GM19193 (cell line): ENCODE data around the gene SACM1L.

Experiments used
- POLR2A ChIP-seq: IDR thresholded peaks from 4 replicates; pipeline ENCODE4 v1.6.1; 2011; ENCODE audit not compliant: insufficient read depth, insufficient read length; ENCODE audit errors: extremely low read depth

SACM1L gene

DNA sequence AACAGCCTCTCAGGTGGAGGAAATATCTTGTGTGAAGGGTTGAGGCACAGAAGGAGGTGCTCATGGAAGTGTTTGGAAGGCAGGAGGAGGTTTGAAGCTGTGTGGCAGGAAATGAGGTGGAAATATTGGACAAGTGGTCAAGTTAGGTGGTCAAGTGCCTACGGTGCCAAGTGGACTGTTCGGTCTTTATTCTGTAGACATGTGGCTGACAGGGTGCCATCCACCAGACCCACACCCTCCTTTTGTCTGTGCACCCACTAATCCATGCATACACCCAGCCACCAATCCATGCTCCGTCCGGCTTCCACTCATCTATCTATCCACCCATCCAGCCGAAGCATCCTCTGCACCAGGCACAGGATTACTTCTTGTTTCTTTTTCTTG is 105.0 kb downstream of the SACM1L start:
- TF ChIP-seq POLR2A: no peak

GRCh38 chr3:45794660-45795059 is 105.5 kb downstream of the SACM1L start:
- no peak for TF ChIP-seq POLR2A
